ENCODE measurements around the gene POFUT2.
"Not testable (repeated sequence)": the region's sequence is repeated elsewhere in the genome, so short reads cannot be mapped to it uniquely, and the experiment has no call there.

The POFUT2 gene

GRCh38 chr21:45309987-45310381 is 22.3 kb upstream of the POFUT2 start:
- no peak overlapping the region for H3K4me3 ChIP-seq (ENCODE audit: control insufficient read depth, low read depth, low read length)
- no peak for TF ChIP-seq CTCF (IDR thresholded peaks at IDR 0.05; ENCODE audit: control insufficient read depth, insufficient read depth, low read depth, low read length, missing control alignments)
- DNase-seq (ENCODE audit: low read depth) = no peak

- H3K4me3 ChIP-seq (ENCODE audit: control insufficient read depth, low read depth, low read length) = no peak overlapping the region
- no peak for DNase-seq (ENCODE audit: low read depth)
- peak; percentile 82 for TF ChIP-seq CTCF (IDR thresholded peaks at IDR 0.05; ENCODE audit: control insufficient read depth, insufficient read depth, low read depth, low read length, missing control alignments)
These were observed 21.6 kb upstream of the POFUT2 start for GRCh38 chr21:45309069-45309986.

- H3K4me3 ChIP-seq (ENCODE audit: control insufficient read depth, low read depth, low read length) = no peak overlapping the region
- TF ChIP-seq CTCF (IDR thresholded peaks at IDR 0.05; ENCODE audit: control insufficient read depth, insufficient read depth, low read depth, low read length, missing control alignments) = no peak
- no peak for DNase-seq (ENCODE audit: low read depth)
These were observed 20.7 kb upstream of the POFUT2 start for GRCh38 chr21:45308194-45309068.

GRCh38 chr21:45307597-45308158 is 20.0 kb upstream of the POFUT2 start:
- DNase-seq (ENCODE audit: low read depth); H3K4me3 ChIP-seq (ENCODE audit: control insufficient read depth, low read depth, low read length): not testable (repeated sequence)

GRCh38 chr21:45306832-45307571 is 19.3 kb upstream of the POFUT2 start:
- no peak overlapping the region for H3K4me3 ChIP-seq (ENCODE audit: control insufficient read depth, low read depth, low read length)
- TF ChIP-seq CTCF (IDR thresholded peaks at IDR 0.05; ENCODE audit: control insufficient read depth, insufficient read depth, low read depth, low read length, missing control alignments) = no peak
- no peak for DNase-seq (ENCODE audit: low read depth)

- no peak for TF ChIP-seq CTCF (IDR thresholded peaks at IDR 0.05; ENCODE audit: control insufficient read depth, insufficient read depth, low read depth, low read length, missing control alignments)
- H3K4me3 ChIP-seq (ENCODE audit: control insufficient read depth, low read depth, low read length) = no peak overlapping the region
- no peak for DNase-seq (ENCODE audit: low read depth)
These were observed 18.7 kb upstream of the POFUT2 start for GRCh38 chr21:45306453-45306831.
